Right lobe of liver (tissue), 6 donors: Measurements from ENCODE around the gene CBLN2. TPM values are rescaled to one million over a fixed set of nuclear protein-coding genes. Genes with fewer than 3 reads are reported as not detected.

Source experiments
- ATAC-seq, 4 donors: fragments of 200-7000 bp; cut with Tn5 transposase; one replicate each; pipeline ENCODE4 v1.9.1; 2020; ENCODE audit warnings: mild to moderate bottlenecking in 4 of 4, moderate library complexity in 4 of 4
- DNase-seq, 3 donors: peaks; one replicate each; pipeline ENCODE4 v3.0.0-alpha.2; 2020
- H3K27ac ChIP-seq, 3 donors: fragments of 200-600 bp; one replicate each; pipeline ENCODE4 v1.8.0; 2022
- H3K27me3 ChIP-seq, 2 donors: fragments of 200-600 bp; one replicate each; pipeline ENCODE4 v1.8.0; 2022
- H3K36me3 ChIP-seq, 4 donors: fragments of 200-600 bp; sonication (generic) in 1 of 4; one replicate each; pipeline versions ENCODE4 v1.5.1 to v1.8.0; 2017 to 2022; ENCODE audit warnings: control low read depth in 1 of 4
- H3K4me1 ChIP-seq, 4 donors: fragments of 200-600 bp; sonication (generic) in 1 of 4; one replicate each; pipeline versions ENCODE4 v1.5.1 to v1.8.0; 2017 to 2022; ENCODE audit warnings: control low read depth in 1 of 4
- H3K4me3 ChIP-seq, 3 donors: fragments of 200-600 bp; one replicate each; pipeline ENCODE4 v1.8.0; 2022
- H3K9me3 ChIP-seq, 4 donors: fragments of 200-600 bp; sonication (generic) in 1 of 4; one replicate each; pipeline versions ENCODE4 v1.5.1 to v1.8.0; 2017 to 2022; ENCODE audit warnings: control low read depth in 1 of 4
- POLR2A ChIP-seq: fragments of 450-650 bp; IDR thresholded peaks from one replicate; pipeline ENCODE4 v1.6.1; 2017; ENCODE audit warnings: antibody characterized with exemption, mild to moderate bottlenecking
- WGBS: methylation state at CpG from one replicate; pipeline ENCODE4 v1.1.6; 2018; ENCODE audit warnings: low coverage, low lambda C conversion rate; ENCODE audit not compliant: insufficient coverage; ENCODE audit errors: missing lambda C conversion rate; 5-methylcytosine and 5-hydroxymethylcytosine counted together
- intact Hi-C, 2 donors: fragments of 100-400 bp; cut with DNase I; formaldehyde crosslinking; loops; one replicate each; pipeline versions ENCODE4 v1.11.2 to v1.14.1; 2022
- total RNA-seq, 6 experiments: library from RNA; depleted of rRNA in 2 of 6; stranded (reverse); fragments of >200 nt in 2 of 6; fragmentation: NEBNext Ultra II Directional in 3 of 6; extraction: Animal tissue kit (Norgen Biotek cat#: 25700) in 3 of 6; gene quantifications; one replicate each; pipeline versions ENCODE4 v1.1.0 to v1.2.4, GENCODE V29; 2016 to 2023
- TF ChIP-seq, protein P1 (sequence below), 4 donors: fragments of 200-600 bp in 3 of 4; fragments of 450-650 bp in 1 of 4; IDR thresholded peaks; one replicate each; pipeline versions ENCODE4 v1.5.1 to v1.8.0; 2016 to 2022; ENCODE audit warnings: antibody characterized with exemption in 4 of 4, mild to moderate bottlenecking in 2 of 4
- donor health status: DM: no; HTN: yes; CAD: no.
- donor health status: DM: no; HTN: no; CAD: no.
- donor health status: DM: no; HTN: no; CAD: no.
- donor health status: DM: no; HTN: yes; CAD: no.
- donor health status: DM: no; HTN: yes; CAD: no.

Gene CBLN2
- total RNA-seq, 6 experiments from 2014 or later: 0.35 TPM; not detected in 5

DNA sequence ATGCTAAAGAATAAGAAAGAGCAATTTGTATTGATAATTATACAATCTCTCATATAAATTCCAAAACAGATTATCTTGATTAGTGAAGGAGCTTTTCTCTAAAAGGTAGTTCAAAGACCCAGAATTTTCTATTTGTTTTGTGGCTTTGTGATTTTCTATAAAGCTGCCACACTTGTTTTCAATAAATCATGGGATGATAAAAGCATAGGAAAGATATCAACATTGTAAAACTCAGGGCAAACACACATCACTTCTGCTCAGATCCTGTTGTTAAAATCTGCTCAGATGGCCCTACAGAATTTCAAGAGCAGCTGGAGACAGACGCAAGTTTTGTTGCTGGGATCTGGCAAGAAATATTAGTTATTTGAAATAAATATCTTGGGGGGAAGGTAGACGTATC, 28.8 kb upstream of the CBLN2 start:
- intact Hi-C loops: no loop called here
- DNase-seq: no peak
- Histone ChIP-seq H3K27ac (no peak overlapping the region), H3K27me3 (peaks cover 0 to 4% of the 10 kb centered on the region in 2 donors), H3K4me1 (no peaks in the 10 kb centered on the region), H3K36me3 (no peaks in the 10 kb centered on the region), H3K9me3 (no peaks in the 10 kb centered on the region), H3K4me3 (no peak overlapping the region)
- no peak for ATAC-seq
- WGBS: 40% methylated on average over 2 of the region's 2 CpGs
- TF ChIP-seq POLR2A: no peak
- TF ChIP-seq, protein P1, sequence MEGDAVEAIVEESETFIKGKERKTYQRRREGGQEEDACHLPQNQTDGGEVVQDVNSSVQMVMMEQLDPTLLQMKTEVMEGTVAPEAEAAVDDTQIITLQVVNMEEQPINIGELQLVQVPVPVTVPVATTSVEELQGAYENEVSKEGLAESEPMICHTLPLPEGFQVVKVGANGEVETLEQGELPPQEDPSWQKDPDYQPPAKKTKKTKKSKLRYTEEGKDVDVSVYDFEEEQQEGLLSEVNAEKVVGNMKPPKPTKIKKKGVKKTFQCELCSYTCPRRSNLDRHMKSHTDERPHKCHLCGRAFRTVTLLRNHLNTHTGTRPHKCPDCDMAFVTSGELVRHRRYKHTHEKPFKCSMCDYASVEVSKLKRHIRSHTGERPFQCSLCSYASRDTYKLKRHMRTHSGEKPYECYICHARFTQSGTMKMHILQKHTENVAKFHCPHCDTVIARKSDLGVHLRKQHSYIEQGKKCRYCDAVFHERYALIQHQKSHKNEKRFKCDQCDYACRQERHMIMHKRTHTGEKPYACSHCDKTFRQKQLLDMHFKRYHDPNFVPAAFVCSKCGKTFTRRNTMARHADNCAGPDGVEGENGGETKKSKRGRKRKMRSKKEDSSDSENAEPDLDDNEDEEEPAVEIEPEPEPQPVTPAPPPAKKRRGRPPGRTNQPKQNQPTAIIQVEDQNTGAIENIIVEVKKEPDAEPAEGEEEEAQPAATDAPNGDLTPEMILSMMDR (IDR thresholded peaks at IDR 0.05): no peak

- Histone ChIP-seq H3K4me1 (no peaks in the 10 kb centered on the region), H3K4me3 (no peak overlapping the region), H3K27ac (no peak overlapping the region), H3K27me3 (no peaks in the 10 kb centered on the region), H3K36me3 (no peaks in the 10 kb centered on the region), H3K9me3 (no peaks in the 10 kb centered on the region)
- WGBS: 66% methylated on average over 3 of the region's 3 CpGs
- TF ChIP-seq, protein P1 (IDR thresholded peaks at IDR 0.05): no peak
- TF ChIP-seq POLR2A: no peak
- intact Hi-C loops: no loop called here
- ATAC-seq (no peak), DNase-seq (no peak)
Measured at GRCh38 chr18:72566290-72566689, 22.1 kb upstream of the CBLN2 start.

- Histone ChIP-seq H3K4me3 (no peak overlapping the region), H3K27ac (no peak overlapping the region), H3K36me3 (no peaks in the 10 kb centered on the region), H3K27me3 (no peaks in the 10 kb centered on the region), H3K9me3 (no peaks in the 10 kb centered on the region), H3K4me1 (no peaks in the 10 kb centered on the region)
- 26% methylated on average over 1 of the region's 1 CpG for WGBS
- ATAC-seq (no peak), DNase-seq (no peak)
- intact Hi-C loops: no loop called here
- TF ChIP-seq, protein P1 (IDR thresholded peaks at IDR 0.05): no peak
- TF ChIP-seq POLR2A: no peak
Measured at GRCh38 chr18:72555968-72556367, 11.8 kb upstream of the CBLN2 start.

DNA sequence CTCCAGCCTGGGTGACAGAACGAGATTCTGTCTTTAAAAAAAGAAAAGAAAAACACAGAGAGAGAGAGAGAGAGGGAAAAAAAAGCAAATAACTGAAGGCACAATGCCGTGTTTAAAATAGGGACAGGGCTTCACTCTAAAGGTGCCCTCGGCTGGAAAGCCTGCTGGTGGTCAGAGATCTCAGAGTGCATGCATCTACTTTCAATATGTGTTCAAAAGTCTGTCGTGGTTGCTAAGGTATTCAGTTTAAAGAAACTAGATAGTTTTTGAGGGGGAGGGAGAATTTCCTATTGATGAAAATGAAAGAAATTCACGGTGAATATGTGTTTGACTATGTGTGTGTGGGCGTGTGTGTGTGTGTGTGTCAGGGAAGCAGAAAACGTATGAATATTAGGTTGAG, 11.0 kb upstream of the CBLN2 start:
- intact Hi-C loops: no loop called here
- Histone ChIP-seq H3K36me3 (no peaks in the 10 kb centered on the region), H3K27me3 (no peaks in the 10 kb centered on the region), H3K4me1 (no peaks in the 10 kb centered on the region), H3K27ac (no peak overlapping the region), H3K9me3 (no peaks in the 10 kb centered on the region), H3K4me3 (no peak overlapping the region)
- DNase-seq (no peak), ATAC-seq (no peak)
- 46% methylated on average over 7 of the region's 7 CpGs for WGBS
- no peak for TF ChIP-seq POLR2A
- TF ChIP-seq, protein P1 (IDR thresholded peaks at IDR 0.05): no peak
